ENCODE measurements around the gene ZNF648. TPM values are rescaled to one million over a fixed set of nuclear protein-coding genes. Genes with fewer than 3 reads are reported as not detected.
"Not testable (repeated sequence)": the region's sequence is repeated elsewhere in the genome, so short reads cannot be mapped to it uniquely, and the experiment has no call there.

The ZNF648 gene
- total RNA-seq, 1 experiment from 2014 or later: not detected

- no peak for DNase-seq (ENCODE audit: low spot score)
Measured at GRCh38 chr1:182029002-182029378, 32.5 kb downstream of the ZNF648 start.

GRCh38 chr1:182015360-182015759, 46.2 kb downstream of the ZNF648 start:
- DNase-seq (ENCODE audit: low spot score): no peak

DNA sequence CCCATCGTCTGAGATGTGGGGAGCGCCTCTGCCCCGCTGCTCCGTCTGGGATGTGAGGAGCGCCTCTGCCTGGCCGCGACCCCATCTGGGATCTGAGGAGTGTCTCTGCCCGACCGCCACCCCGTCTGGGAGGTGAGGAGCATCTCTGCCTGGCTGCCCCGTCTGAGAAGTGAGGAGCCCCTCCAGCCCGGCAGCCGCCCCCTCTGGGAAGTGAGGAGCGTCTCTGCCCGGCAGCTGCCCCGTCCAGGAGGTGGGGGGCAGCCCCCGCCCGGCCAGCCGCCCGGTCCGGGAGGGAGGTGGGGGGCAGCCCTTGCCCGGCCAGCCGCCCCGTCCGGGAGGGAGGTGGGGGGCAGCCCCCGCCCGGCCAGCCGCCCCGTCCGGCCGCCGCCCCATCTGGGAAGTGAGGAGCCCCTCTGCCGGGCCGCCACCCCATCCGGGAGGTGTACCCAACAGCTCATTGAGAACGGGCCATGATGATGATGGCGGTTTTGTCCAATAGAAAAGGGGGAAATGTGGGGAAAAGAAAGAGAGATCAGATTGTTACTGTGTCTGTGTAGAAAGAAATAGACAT, 50.6 kb downstream of the ZNF648 start:
- DNase-seq (ENCODE audit: low spot score): not testable (repeated sequence)

GRCh38 chr1:182005398-182005797, 56.1 kb downstream of the ZNF648 start:
- DNase-seq (ENCODE audit: low spot score): not testable (repeated sequence)

DNA sequence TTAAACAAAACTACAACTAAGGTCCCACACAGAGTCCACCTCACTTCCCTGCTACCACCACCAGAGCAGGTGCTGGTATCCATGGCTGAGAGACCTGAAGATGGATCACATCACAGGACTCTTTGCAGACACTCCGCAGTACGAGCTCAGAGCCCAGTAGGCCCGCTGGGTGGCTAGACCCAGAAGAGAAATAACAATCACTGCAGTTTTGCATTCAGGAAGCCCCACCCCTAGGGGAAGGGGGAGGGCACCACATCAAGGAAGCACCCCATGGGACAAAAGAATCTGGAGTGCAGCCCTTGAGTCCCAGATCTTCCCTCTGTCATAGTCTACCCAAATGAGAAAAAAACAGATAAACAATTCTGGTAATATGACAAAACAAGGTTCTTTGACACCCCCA, 56.9 kb downstream of the ZNF648 start:
- no peak for DNase-seq (ENCODE audit: low spot score)

Measured in A172 (cell line).